GM18520 (cell line): ENCODE results near the gene GPRC5C.

Experiments
- ATAC-seq: cut with Tn5 transposase; IDR thresholded peaks from one replicate; pipeline ENCODE4 v1.9.1; 2021; ENCODE audit not compliant: unreplicated experiment

Gene GPRC5C, protein sequence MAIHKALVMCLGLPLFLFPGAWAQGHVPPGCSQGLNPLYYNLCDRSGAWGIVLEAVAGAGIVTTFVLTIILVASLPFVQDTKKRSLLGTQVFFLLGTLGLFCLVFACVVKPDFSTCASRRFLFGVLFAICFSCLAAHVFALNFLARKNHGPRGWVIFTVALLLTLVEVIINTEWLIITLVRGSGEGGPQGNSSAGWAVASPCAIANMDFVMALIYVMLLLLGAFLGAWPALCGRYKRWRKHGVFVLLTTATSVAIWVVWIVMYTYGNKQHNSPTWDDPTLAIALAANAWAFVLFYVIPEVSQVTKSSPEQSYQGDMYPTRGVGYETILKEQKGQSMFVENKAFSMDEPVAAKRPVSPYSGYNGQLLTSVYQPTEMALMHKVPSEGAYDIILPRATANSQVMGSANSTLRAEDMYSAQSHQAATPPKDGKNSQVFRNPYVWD

DNA sequence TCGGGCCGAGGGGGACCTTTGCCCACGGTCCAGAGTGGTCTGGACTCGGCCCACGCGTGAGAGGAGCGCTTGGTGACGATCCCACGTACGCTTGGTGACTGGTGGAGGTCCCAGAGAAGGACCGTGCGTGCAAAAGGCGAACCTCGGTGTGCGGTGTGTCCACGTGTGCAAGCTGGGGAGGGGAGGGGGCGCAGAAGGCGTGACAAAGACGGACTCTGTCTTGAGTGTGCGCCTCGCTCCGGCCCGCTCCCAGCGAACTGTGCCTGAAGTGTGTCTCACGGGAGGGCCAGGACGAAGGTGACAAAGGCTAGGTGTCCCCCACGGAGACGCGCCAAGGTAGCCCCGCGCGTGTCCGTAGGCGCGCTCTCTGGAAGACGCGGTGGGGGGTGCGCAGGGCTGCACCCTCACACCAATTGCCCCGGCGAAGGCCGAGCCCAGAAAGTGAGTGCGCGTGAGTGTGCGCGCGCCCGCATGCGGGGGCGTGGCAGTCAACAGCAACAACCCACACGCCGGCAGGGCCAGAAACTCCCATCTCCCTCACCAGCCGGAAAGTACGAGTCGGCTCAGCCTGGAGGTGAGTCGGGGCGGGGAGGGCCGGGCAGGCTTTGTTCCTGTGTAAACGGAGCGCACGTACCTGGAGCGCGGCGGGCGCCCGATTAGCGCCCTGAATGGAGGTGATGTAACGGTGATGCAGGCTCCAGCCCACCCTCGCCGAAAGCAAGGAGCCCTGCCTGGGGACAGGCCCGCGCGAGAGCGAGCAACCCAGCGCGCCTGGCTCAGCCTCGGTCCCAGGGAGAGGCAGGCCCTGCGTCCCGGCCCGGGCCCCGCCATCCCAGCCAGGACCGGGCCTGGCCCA, at the start of gene GPRC5C:
Gene GPRC5C (plus strand): TSS at position 521 of the 856 bp plus-strand sequence. CDS start 7,689 bp downstream, outside the sequence.
- no peak for ATAC-seq

DNA sequence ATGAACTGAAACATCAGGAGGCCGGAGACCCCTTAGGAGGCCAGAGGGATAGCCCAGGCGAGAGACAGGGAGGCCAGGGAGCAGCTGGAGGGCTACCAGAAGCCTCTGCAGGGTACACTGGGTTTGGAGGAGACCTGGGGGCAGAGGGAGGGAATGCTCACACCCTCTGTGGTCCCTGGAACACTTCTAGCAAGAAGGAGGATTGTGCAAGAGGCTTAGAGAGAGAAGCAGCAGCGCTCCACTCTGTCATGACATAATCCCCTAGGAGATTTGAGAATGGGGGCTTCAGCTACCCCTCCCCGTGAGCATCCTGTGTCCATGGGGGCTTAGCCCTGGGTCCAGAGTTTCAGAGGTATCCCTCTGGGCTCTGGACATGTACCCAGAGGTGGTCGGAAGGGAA, 48.7 kb upstream of the GPRC5C start:
- no peak for ATAC-seq

DNA sequence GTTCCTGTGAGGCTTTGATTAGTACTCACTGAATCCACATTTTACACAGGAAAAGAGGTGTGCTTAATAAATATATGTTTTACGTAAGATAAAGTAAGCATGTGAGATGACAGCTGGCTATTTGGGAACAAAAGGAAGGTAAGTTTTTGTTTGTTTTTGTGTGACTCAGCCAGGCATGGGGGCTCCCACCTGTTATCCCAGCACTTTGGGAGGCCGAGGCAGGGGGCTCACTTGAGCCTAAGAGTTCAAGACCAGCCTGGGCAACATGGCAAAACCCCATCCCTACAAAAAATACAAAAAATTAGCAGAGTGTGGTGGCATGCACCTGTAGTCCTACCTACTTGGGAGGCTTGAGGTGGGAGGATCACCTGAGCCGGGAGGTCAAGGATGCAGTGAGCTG, 46.7 kb upstream of the GPRC5C start:
- no peak for ATAC-seq

DNA sequence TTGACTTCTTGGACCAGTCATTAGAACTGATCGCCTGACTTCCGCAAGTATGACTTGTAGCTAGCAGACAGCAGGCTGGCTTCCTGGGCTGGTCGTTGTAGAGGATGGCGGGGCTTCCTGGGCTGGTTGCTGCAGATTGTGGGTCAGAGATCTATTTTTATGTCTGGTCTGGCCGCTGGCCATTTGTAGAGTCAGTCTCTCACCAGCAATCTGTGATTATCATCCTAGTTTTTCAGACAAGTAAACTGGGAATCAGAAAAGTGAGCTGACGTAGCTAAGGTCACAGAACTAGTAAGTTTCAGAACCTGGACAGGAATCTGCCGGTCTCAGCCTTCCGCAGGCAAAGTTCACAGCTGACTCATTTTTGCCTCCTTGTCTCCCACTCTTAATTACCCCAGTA, 45.5 kb upstream of the GPRC5C start:
- ATAC-seq = no peak

DNA sequence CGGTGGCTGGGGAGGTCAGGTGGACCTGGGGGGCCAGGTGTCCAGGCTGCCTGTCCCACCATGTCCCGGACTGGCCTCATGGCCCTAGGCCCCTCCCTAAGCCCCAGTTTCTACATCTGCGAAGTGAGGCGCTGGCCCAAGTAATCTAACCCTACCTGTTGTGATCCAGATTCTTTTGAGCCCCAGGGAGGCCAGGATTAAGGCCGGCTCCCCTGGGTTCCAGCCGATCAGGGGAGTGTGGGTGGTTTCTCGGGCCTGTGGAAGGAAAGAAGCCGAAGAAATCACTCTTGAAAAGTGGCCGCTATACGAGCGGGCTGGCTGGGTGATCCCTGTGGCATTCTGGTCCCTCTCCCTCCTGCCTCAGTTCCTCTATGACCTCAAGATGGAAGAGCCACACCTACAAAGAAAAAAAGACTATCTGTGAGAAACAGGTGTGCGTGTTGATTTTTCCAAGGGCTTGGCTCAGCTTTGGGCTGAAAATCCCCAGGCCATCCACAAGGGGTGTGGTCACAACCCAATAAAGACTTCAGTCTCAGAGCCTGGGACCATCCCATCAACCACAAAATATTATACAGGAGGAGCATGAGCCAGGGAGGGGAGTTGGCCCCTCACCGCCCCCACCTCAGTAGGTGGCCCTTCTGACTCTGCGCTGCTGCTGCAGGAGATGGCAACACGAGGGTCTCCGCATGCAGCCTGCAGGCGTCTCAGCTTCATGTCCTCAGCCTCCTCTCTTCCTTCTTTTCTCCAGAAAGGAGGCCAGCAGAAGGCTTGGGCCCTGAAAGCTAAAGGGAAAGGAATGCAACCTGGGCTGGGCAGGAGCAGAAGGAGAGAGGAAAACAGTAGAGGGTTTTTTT, 44.3 kb upstream of the GPRC5C start:
- no peak for ATAC-seq

DNA sequence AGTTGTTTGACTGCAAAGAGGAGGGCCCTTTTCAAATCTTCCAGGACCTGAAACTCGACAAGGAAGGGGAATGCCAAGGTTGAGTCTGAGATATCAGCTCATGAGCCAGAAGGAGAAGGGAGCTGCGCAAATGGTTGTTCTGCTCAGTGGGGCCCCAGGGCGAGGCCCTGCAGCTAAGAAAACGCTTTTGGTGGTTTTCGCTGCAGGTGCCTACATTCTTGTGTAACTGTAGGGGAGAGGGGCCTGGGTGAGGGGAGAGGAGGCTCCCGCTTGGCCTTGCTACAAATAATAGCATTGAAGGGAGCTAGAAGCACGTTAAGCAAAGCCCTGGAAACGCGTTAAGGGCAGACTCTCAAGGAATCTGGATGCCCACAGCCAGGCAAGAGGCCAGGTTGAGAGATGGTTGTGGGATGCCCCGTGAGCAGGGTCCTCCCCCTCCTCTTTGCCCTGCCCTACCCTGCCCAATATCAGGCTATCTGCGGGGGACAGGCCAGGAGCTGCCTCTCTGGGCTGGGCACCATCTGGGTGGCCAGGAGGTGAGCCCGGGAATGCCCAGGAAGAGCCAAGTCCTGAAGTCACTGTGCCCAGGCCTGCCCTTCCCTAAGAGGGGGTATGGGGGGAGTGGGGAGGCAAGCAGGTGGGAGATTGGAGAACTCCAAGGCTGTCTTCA, 42.7 kb upstream of the GPRC5C start:
- ATAC-seq = no peak

DNA sequence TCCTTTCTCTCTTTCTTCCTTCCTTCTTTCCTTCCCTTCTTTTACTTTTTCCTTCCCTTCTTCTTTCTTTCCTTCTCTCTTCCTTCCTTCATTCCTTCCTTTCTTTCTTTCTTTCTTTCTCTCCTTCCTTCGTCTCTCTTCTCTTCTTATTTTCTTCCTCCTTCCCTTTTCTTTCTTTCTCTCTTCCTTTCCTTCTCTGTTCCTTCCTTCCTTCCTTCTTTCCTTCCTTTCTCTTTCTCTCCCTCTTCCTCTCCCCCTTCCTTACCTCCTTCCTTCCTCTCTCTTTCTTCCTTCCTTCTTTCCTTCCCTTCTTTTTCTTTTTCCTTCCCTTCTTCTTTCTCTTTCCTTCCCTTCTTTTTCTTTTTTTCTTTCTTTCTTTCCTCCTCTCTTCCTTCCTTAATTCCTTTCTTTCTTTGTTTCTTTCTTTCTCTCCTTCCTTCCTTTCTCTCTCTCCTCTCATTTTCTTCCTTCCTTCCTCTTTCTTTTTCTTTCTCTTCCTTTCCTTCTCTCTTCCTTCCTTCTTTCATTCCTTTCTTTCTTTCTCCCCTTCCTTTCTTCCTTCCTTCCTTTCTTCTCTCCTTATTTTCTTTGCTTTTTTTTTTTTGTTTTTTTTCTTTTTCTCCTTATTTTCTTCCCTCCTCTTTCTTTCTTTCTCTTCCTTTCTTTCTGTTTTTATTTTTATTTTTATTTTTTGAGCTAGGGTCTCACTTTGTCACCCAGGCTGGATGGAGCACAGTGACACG, 41.8 kb upstream of the GPRC5C start:
- no peak for ATAC-seq

DNA sequence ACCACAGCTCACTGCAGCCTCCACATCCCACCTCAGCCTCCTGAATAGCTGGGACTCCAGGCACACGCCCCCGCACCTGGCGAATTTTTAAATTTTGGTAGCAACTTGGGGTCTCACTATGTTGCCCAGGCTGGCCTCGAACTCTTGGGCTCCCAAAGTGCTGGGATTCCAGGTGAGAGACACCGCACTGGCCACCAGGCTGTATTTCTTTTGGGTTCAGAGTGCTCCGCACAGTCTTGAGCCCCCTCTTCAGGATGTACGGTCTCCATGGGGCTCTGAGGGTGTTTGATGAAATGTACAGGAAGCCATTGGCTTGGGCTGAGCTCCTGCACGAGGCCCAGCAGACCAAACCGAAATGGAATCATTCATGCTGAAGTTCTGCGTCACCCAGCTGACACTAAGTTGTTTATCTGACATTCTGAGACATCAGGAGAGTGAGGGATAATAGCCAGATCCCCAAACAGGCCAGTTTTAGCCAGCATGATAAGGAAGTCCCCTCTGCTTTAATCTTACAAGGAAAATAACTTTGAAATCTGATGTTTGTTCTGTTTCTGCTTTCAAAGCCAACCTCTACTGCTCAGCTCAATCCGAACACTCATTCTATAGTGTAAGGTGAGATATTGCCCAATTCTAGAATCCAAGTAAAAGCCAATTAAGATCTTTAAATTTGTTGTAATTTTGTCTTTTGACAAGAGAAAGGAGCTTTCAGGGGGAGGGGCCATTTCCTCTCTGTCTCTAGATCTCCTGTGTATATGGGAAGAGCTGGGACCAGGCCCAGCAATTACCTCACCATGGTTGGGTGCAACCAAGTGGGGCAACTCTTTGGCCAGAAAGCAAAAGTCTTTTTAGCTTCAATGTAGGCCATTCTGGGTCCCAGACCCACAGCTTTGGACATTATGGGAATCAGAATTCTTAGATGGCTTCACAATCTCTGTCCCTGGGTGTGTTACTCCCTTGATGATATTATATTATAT, 40.9 kb upstream of the GPRC5C start:
- ATAC-seq = no peak

- no peak for ATAC-seq
Observed at GRCh38 chr17:74391771-74392170, 40.1 kb upstream of the GPRC5C start.

- ATAC-seq = no peak
Observed at GRCh38 chr17:74392848-74393247, 39.0 kb upstream of the GPRC5C start.

GRCh38 chr17:74393346-74393942, 38.4 kb upstream of the GPRC5C start:
- ATAC-seq = no peak

DNA sequence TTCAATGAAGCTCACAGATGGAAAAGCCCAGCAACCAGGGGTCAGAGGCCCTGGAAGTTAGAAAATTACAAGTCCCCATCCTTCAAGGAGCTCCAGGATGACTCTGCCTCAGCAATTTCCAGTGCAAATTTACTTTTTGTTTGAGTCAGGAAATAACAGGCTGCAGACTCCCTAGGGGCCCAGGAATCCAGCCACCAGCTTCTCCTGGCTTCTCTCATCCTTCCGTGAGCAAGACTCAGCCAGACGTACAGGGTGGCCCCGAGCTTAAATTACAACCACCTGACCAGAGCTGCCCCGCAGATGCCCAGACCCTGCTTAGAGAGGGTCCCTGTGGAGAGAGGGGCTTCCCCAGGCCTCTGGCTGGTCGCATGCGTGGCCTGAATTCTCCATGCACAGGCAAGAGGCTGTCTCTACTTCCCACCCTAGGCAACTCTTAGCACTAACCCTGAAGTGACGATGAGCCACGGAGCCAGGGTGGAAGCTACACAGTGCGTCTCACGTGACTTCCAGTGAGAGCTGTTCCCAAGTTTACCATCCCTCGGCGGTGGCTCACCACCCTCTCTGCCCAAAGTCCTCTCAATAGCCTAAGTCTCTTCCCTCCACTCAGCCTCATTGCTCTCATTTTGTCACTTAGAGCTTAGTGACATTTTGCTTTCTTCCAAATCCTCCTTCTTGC, 37.5 kb upstream of the GPRC5C start:
- ATAC-seq = no peak

DNA sequence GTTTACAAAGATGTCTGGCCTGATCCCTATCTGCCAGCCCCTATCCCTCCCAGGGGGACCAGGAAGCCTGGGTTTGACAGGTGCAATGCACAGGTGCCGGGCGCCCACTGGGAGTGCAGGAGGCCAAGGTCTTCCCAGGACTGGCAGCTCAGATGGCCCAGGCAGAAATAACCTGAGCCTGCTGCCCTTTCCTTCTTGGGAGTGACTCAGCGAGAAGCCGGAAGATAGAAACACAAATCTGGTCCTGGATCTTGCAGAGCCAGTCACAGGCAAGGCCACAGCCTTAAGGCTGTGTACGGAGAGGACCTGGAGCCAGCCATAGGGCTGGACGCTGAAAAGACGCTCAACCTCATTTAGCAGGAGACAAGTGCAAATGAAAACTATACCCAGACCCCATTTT, 36.9 kb upstream of the GPRC5C start:
- no peak for ATAC-seq

DNA sequence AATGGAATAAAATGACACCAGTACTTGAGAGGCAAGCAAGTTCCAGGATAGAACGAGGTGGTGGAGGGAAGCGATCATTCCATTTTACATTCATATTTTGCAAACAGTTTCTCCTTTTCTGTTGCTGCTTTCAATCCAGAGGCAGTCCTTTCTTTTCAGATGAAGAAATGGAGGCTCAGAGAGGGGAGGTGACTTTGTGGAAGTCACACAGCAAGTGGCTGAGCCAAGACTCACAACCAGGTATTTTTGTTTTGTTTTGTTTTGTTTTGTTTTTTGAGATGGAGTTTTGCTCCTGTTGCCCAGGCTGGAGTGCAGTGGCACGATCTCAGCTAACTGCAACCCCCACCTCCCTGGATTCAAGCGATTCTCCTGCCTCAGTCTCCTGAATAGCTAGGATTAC, 35.3 kb upstream of the GPRC5C start:
- no peak for ATAC-seq

DNA sequence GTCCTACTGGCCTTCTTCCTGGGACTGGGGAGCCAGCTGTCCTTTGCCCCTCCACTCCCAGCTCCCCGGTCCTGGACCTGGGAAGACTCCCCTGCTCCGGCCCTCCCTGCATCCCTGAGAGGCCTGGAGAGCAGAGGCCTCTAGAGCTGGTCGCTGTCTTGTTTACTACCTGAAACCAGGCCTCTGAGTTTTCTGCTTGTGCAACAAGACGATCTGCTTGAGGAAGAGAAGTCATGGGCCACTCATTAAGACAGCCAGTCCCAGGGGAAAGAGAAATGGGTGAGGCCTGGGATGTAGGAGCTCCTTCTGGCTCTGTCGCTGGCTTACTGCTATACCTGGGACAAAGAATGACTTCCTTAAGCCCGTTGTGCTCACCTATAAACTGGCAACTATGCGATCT, 29.8 kb upstream of the GPRC5C start:
- no peak for ATAC-seq

- ATAC-seq = no peak
Observed at GRCh38 chr17:74403512-74404137, 28.3 kb upstream of the GPRC5C start.

DNA sequence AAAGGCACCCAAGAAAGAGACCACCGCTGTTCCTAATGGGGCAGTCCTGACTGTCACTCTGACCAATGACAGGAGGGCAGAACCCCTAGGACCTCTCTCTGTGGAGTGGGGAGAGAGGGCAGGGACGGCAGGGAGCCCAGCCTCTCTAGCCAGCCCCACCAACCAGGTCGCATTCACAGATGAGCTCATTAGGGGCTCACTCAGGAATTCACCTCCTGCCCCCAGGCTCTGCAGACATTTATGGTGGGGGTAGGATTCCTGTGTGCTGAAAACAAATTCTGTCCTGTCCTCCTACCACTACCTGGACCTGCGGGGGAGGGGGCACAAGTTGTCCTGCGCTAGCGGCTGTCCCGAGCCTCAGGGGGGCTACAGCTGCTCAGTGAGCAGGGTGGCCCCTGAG, 27.7 kb upstream of the GPRC5C start:
- no peak for ATAC-seq
